Keratinocyte (primary cell): ENCODE data around the gene KCNQ1OT1. TPM values are rescaled to one million over a fixed set of nuclear protein-coding genes. Genes with fewer than 3 reads are reported as not detected.

Experiments used
- DNase-seq: peaks from one replicate; pipeline ENCODE4 v3.0.0-alpha.2; 2011; ENCODE audit warnings: low read depth, missing footprints, low spot score
- FAIRE-seq: peaks from 2 replicates; lab custom pipeline; 2011; peaks lifted over from hg19 to GRCh38; lab: Jason Lieb, UNC
- H2AFZ ChIP-seq: 2 replicates; pipeline ENCODE4 v1.6.0; 2012; ENCODE audit warnings: low read length, control low read depth, inconsistent platforms; ENCODE audit not compliant: control insufficient read depth
- H3K27ac ChIP-seq: 2 replicates; pipeline ENCODE4 v1.5.1; 2011; ENCODE audit warnings: low read length; ENCODE audit not compliant: control insufficient read depth, insufficient read depth
- H3K27me3 ChIP-seq: 3 replicates; pipeline ENCODE4 v1.6.0; 2011; ENCODE audit warnings: low read length; ENCODE audit not compliant: control insufficient read depth, insufficient read depth; ENCODE audit errors: extremely low read depth
- H3K36me3 ChIP-seq, 2 experiments: 2 replicates in 1 of 2; 3 replicates in 1 of 2; pipeline ENCODE4 v1.5.1; 2011; ENCODE audit warnings: low read length in 2 of 2, mild to moderate bottlenecking in 1 of 2; ENCODE audit not compliant: control insufficient read depth in 2 of 2, insufficient read depth in 2 of 2; ENCODE audit errors: extremely low read depth in 1 of 2
- H3K4me1 ChIP-seq: 3 replicates; pipeline ENCODE4 v1.5.1; 2011; ENCODE audit warnings: low read length; ENCODE audit not compliant: control insufficient read depth, insufficient read depth; ENCODE audit errors: extremely low read depth
- H3K4me2 ChIP-seq: 3 replicates; pipeline ENCODE4 v1.6.0; 2011; ENCODE audit warnings: low read depth, low read length; ENCODE audit not compliant: control insufficient read depth, insufficient read depth; ENCODE audit errors: extremely low read depth
- H3K4me3 ChIP-seq, 3 experiments: fragments of 200-600 bp in 1 of 3; sonication (generic) in 1 of 3; 2 replicates in 2 of 3; 3 replicates in 1 of 3; pipeline ENCODE4 v1.5.1; 2011 to 2016; ENCODE audit warnings: low read length in 3 of 3, mild to moderate bottlenecking in 3 of 3, control low read depth in 2 of 3, inconsistent platforms in 1 of 3, low read depth in 1 of 3, mixed read lengths in 1 of 3, mixed run types in 1 of 3, moderate library complexity in 1 of 3; ENCODE audit not compliant: control insufficient read depth in 2 of 3, insufficient read depth in 2 of 3; ENCODE audit errors: extremely low read depth in 1 of 3
- H3K79me2 ChIP-seq: 2 replicates; pipeline ENCODE4 v1.6.0; 2012; ENCODE audit warnings: low read length; ENCODE audit not compliant: control insufficient read depth, insufficient read depth
- H3K9ac ChIP-seq: 3 replicates; pipeline ENCODE4 v1.6.0; 2011; ENCODE audit warnings: low read length; ENCODE audit not compliant: control insufficient read depth, insufficient read depth; ENCODE audit errors: extremely low read depth
- H3K9me1 ChIP-seq: 3 replicates; pipeline ENCODE4 v1.6.0; 2011; ENCODE audit warnings: low read length; ENCODE audit not compliant: control insufficient read depth, insufficient read depth; ENCODE audit errors: extremely low read depth
- H3K9me3 ChIP-seq: 2 replicates; pipeline ENCODE4 v1.5.1; 2012; ENCODE audit warnings: low read depth, low read length; ENCODE audit not compliant: control insufficient read depth
- H4K20me1 ChIP-seq: 3 replicates; pipeline ENCODE4 v1.6.0; 2011; ENCODE audit warnings: low read length; ENCODE audit not compliant: control insufficient read depth, insufficient read depth; ENCODE audit errors: extremely low read depth
- EZH2 ChIP-seq: IDR thresholded peaks from one replicate; pipeline ENCODE4 v1.6.1; 2012; ENCODE audit warnings: inconsistent platforms, mild to moderate bottlenecking, low read length, moderate library complexity
- dilution Hi-C: fragments of 300-500 bp; cut with MboI; formaldehyde crosslinking; loops from one replicate; pipeline ENCODE4 v1.7.0; 2020; ENCODE audit warnings: low sequenced_read_pairs; ENCODE audit not compliant: extremely low pct_ligation_motif_present
- polyA plus RNA-seq, 5 experiments: library from polyadenylated mRNA; depleted of rRNA in 3 of 5; stranded (reverse) in 3 of 5; stranded (forward) in 1 of 5; unstranded in 1 of 5; fragments of >200 nt; gene quantifications; 1 replicate in 1 of 5; 2 replicates in 3 of 5; 3 replicates in 1 of 5; pipeline versions ENCODE4 v1.2.1 to v1.2.3, GENCODE V29; 2011 to 2012; ENCODE audit warnings: missing spikeins in 2 of 5, low read depth in 1 of 5, low replicate concordance in 1 of 5
- TF ChIP-seq, protein P1 (sequence below), 3 experiments: IDR thresholded peaks in 1 of 3; conservative IDR thresholded peaks in 1 of 3; optimal IDR thresholded peaks in 1 of 3; 2 replicates in 2 of 3; 3 replicates in 1 of 3; pipeline versions ENCODE3 to v1.5.1; 2011; ENCODE audit warnings: low read length in 3 of 3, mild to moderate bottlenecking in 3 of 3, moderate library complexity in 2 of 3, control low read depth in 1 of 3, inconsistent platforms in 1 of 3; ENCODE audit not compliant: insufficient read depth in 2 of 3; ENCODE audit errors: extremely low read depth in 1 of 3

KCNQ1OT1 gene
- polyA plus RNA-seq, 1 donor (not counting 4 experiments of a cell fraction or from before 2014, with no cell fraction given): 0.07 TPM

DNA sequence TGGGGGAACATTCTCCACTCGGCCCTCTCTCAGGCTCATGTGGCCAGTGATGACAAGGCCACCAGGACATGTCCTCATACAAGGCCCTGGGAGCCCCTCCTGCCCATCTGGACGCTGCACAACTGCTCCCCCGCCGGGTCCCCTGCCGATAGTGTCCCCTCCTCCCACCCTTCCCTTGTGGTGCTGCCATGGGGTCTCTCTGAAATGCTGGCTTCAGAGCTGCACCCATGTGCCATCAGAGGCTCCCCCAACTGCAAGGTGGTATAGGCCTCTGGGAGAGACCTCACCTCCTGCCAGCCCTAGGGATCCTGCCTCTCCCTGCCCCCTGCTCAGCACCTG, 113.0 kb downstream of the KCNQ1OT1 start:
- no peaks in the 10 kb centered on the region for H3K36me3 ChIP-seq
- no peak overlapping the region for H2AFZ ChIP-seq
- TF ChIP-seq, protein P1, sequence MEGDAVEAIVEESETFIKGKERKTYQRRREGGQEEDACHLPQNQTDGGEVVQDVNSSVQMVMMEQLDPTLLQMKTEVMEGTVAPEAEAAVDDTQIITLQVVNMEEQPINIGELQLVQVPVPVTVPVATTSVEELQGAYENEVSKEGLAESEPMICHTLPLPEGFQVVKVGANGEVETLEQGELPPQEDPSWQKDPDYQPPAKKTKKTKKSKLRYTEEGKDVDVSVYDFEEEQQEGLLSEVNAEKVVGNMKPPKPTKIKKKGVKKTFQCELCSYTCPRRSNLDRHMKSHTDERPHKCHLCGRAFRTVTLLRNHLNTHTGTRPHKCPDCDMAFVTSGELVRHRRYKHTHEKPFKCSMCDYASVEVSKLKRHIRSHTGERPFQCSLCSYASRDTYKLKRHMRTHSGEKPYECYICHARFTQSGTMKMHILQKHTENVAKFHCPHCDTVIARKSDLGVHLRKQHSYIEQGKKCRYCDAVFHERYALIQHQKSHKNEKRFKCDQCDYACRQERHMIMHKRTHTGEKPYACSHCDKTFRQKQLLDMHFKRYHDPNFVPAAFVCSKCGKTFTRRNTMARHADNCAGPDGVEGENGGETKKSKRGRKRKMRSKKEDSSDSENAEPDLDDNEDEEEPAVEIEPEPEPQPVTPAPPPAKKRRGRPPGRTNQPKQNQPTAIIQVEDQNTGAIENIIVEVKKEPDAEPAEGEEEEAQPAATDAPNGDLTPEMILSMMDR (optimal IDR thresholded peaks at IDR 0.05 in 1 of 3, IDR thresholded peaks at IDR 0.05 in 1 of 3, conservative IDR thresholded peaks at IDR 0.05 in 1 of 3; ENCODE audit: extremely low read depth in 1 of 3, insufficient read depth in 2 of 3, low read length in 3 of 3): no peak
- TF ChIP-seq EZH2: no peak
- dilution Hi-C loops: no loop called here
- H3K79me2 ChIP-seq: no peaks in the 10 kb centered on the region
- H3K4me3 ChIP-seq: no peak overlapping the region
- H4K20me1 ChIP-seq: no peaks in the 10 kb centered on the region
- no peak overlapping the region for H3K9ac ChIP-seq
- no peaks in the 10 kb centered on the region for H3K9me1 ChIP-seq
- H3K4me1 ChIP-seq: no peaks in the 10 kb centered on the region
- peaks cover 6% of the 10 kb centered on the region for H3K27me3 ChIP-seq
- no peak overlapping the region for H3K27ac ChIP-seq
- DNase-seq (no peak), FAIRE-seq (no peak)
- no peak overlapping the region for H3K4me2 ChIP-seq
- no peaks in the 10 kb centered on the region for H3K9me3 ChIP-seq

DNA sequence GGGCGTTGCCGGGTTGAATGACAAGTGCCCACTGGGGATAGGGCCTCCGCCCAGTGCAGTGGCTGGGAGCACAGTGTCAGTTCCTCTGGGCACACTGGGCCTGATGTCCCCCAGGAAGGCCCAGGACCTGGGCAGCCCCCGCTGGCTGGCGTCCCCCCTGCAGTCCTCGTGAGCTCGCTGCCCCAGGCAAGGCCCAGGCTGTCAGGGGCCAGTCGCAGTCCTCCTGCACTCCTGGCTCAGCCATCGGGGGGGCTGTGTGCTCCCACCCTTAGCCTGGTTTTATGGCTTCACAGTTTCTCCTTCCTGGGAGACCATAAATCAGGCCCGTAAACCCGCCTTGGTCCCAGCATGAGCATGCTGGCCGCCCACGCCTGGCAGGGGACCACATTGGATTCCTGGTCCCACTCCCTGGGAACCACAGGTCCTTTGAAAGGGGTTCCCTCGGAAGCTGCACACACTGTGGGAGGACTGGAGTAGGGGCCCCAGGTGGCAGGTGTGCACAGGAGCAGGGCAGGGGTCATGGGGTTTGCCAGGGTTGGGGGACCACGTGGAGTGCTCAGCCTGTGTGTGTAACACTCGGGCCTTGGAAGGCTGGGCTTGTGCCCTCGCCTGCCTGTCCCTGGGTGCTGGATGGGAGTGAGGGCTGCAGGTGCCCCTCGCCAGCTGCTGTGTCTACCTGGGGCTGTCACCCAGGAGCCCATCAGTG, 113.6 kb downstream of the KCNQ1OT1 start:
- Histone ChIP-seq H3K4me2 (no peak overlapping the region), H3K9ac (no peak overlapping the region), H3K27ac (no peak overlapping the region), H3K4me3 (no peak overlapping the region), H3K9me1 (no peaks in the 10 kb centered on the region), H3K9me3 (no peaks in the 10 kb centered on the region), H4K20me1 (no peaks in the 10 kb centered on the region), H3K79me2 (no peaks in the 10 kb centered on the region), H3K36me3 (no peaks in the 10 kb centered on the region), H3K27me3 (peaks cover 6% of the 10 kb centered on the region), H2AFZ (no peak overlapping the region), H3K4me1 (no peaks in the 10 kb centered on the region)
- DNase-seq (no peak), FAIRE-seq (no peak)
- TF ChIP-seq EZH2: no peak
- TF ChIP-seq, protein P1 (optimal IDR thresholded peaks at IDR 0.05 in 1 of 3, IDR thresholded peaks at IDR 0.05 in 1 of 3, conservative IDR thresholded peaks at IDR 0.05 in 1 of 3; ENCODE audit: extremely low read depth in 1 of 3, insufficient read depth in 2 of 3, low read length in 3 of 3): no peak
- dilution Hi-C loops: no loop called here
